Astrocyte (in vitro differentiated cells and primary cell): ENCODE data around the gene UBE2J2. TPM values are rescaled to one million over a fixed set of nuclear protein-coding genes. Genes with fewer than 3 reads are reported as not detected.

ENCODE experiments used
- DNase-seq: peaks from one replicate; pipeline ENCODE4 v3.0.0-alpha.2; 2010; ENCODE audit warnings: low read depth
- FAIRE-seq: peaks from 2 replicates; lab custom pipeline; 2011; peaks lifted over from hg19 to GRCh38; lab: Jason Lieb, UNC
- H2AFZ ChIP-seq: 2 replicates; pipeline ENCODE4 v1.6.0; 2012; ENCODE audit warnings: low read depth, low read length, inconsistent platforms
- H3K27ac ChIP-seq: 2 replicates; pipeline ENCODE4 v1.5.1; 2011; ENCODE audit warnings: low read depth, low read length, inconsistent platforms
- H3K27me3 ChIP-seq: 2 replicates; pipeline ENCODE4 v1.6.0; 2011; ENCODE audit warnings: low read length, inconsistent platforms; ENCODE audit not compliant: insufficient read depth
- H3K36me3 ChIP-seq: 2 replicates; pipeline ENCODE4 v1.5.1; 2011; ENCODE audit warnings: low read length, inconsistent platforms; ENCODE audit not compliant: insufficient read depth
- H3K4me1 ChIP-seq: 2 replicates; pipeline ENCODE4 v1.5.1; 2011; ENCODE audit warnings: low read length, inconsistent platforms; ENCODE audit not compliant: insufficient read depth
- H3K4me2 ChIP-seq: 2 replicates; pipeline ENCODE4 v1.6.0; 2012; ENCODE audit warnings: low read length, inconsistent platforms
- H3K4me3 ChIP-seq: 2 replicates; pipeline ENCODE4 v1.5.1; 2011; ENCODE audit warnings: low read depth, mild to moderate bottlenecking, low read length, inconsistent platforms; ENCODE audit not compliant: insufficient read depth
- H3K79me2 ChIP-seq: 2 replicates; pipeline ENCODE4 v1.6.0; 2012; ENCODE audit warnings: mild to moderate bottlenecking, low read length, inconsistent platforms; ENCODE audit not compliant: insufficient read depth
- H3K9ac ChIP-seq: 2 replicates; pipeline ENCODE4 v1.6.0; 2012; ENCODE audit warnings: mild to moderate bottlenecking, low read length, inconsistent platforms
- H3K9me3 ChIP-seq: 2 replicates; pipeline ENCODE4 v1.5.1; 2012; ENCODE audit warnings: low read depth, mild to moderate bottlenecking, low read length, inconsistent platforms; ENCODE audit not compliant: insufficient read depth
- H4K20me1 ChIP-seq: 2 replicates; pipeline ENCODE4 v1.6.0; 2012; ENCODE audit warnings: low read length, inconsistent platforms; ENCODE audit not compliant: insufficient read depth
- H3K27ac Mint-ChIP-seq: one replicate; pipeline ENCODE4 v1.8.0; 2021; ENCODE audit warnings: mild to moderate bottlenecking, mixed read lengths; ENCODE audit not compliant: unreplicated experiment
- H3K27me3 Mint-ChIP-seq: one replicate; pipeline ENCODE4 v1.8.0; 2021; ENCODE audit warnings: low read depth, mixed read lengths; ENCODE audit not compliant: unreplicated experiment
- H3K36me3 Mint-ChIP-seq: one replicate; pipeline ENCODE4 v1.8.0; 2021; ENCODE audit warnings: low read depth, mixed read lengths; ENCODE audit not compliant: unreplicated experiment
- H3K4me1 Mint-ChIP-seq: one replicate; pipeline ENCODE4 v1.8.0; 2021; ENCODE audit warnings: low read depth, mixed read lengths; ENCODE audit not compliant: unreplicated experiment
- H3K4me3 Mint-ChIP-seq: one replicate; pipeline ENCODE4 v1.8.0; 2021; ENCODE audit warnings: mild to moderate bottlenecking, moderate library complexity, mixed read lengths; ENCODE audit not compliant: unreplicated experiment
- H3K9me3 Mint-ChIP-seq: one replicate; pipeline ENCODE4 v1.8.0; 2021; ENCODE audit warnings: mild to moderate bottlenecking, mixed read lengths; ENCODE audit not compliant: unreplicated experiment
- EZH2 ChIP-seq: IDR thresholded peaks from 2 replicates; pipeline ENCODE4 v1.6.1; 2012; ENCODE audit warnings: mild to moderate bottlenecking, low read length, inconsistent platforms; ENCODE audit not compliant: insufficient read depth
- total RNA-seq: library from RNA; stranded (reverse); gene quantifications from 2 replicates; pipeline ENCODE4 v1.2.1, GENCODE V29; 2021
- TF ChIP-seq, protein P1 (sequence below): IDR thresholded peaks from 2 replicates; pipeline ENCODE4 v1.5.1; 2011; ENCODE audit warnings: low read depth, mild to moderate bottlenecking, inconsistent platforms, low read length, moderate library complexity; ENCODE audit not compliant: insufficient read depth

UBE2J2 gene
- total RNA-seq, 1 donor from 2014 or later, result 67.4 TPM

DNA sequence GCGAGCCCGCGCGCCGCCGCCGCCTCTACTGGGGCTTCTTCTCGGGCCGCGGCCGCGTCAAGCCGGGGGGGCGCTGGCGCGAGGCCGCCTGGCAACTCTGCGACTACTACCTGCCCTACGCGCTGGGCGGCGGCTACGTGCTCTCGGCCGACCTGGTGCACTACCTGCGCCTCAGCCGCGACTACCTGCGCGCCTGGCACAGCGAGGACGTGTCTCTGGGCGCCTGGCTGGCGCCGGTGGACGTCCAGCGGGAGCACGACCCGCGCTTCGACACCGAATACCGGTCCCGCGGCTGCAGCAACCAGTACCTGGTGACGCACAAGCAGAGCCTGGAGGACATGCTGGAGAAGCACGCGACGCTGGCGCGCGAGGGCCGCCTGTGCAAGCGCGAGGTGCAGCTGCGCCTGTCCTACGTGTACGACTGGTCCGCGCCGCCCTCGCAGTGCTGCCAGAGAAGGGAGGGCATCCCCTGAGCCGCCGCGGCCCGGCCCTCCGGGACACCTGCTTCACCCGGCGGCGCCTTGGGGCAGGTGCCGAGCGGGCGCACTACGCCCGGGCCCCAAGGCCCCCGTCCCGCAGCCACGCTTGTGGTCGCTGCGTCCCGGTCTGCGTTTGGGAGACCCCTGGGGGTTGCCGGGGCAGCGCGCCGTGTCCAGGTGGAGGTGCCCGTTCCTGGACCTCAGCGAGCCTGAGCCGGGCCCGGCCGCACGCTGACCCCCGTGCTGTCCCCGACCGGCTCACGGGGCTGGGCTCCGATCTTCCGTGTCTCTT, 40.7 kb downstream of the UBE2J2 start:
- H3K4me2 ChIP-seq, result peak overlapping the region; percentile 77
- H3K36me3 Mint-ChIP-seq, result peaks cover 8% of the 10 kb centered on the region

DNA sequence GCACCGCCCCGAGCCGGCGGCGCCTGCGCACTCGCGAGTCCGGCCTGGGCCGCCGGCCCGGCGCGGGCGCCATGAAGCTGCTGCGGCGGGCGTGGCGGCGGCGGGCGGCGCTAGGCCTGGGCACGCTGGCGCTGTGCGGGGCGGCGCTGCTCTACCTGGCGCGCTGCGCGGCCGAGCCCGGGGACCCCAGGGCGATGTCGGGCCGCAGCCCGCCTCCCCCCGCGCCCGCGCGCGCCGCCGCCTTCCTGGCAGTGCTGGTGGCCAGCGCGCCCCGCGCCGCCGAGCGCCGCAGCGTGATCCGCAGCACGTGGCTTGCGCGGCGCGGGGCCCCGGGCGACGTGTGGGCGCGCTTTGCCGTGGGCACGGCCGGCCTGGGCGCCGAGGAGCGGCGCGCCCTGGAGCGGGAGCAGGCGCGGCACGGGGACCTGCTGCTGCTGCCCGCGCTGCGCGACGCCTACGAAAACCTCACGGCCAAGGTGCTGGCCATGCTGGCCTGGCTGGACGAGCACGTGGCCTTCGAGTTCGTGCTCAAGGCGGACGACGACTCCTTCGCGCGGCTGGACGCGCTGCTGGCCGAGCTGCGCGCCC, 41.4 kb downstream of the UBE2J2 start, which contains the start of gene B3GALT6:
TSS of gene B3GALT6 (plus strand) at position 30 of the 588 bp plus-strand sequence. CDS start at position 72, 42 bp downstream.
- peak within 1 kb of the TSS; percentile 96 for H3K4me2 ChIP-seq
- peak within 1 kb of the TSS; percentile 63 for H2AFZ ChIP-seq
- H3K36me3 ChIP-seq, result no peaks in the 10 kb centered on the region
- H3K4me3 ChIP-seq, result peak within 1 kb of the TSS; percentile 84
- no peaks in the 10 kb centered on the region for H3K27me3 ChIP-seq
- peaks cover 47% of the 10 kb centered on the region for H4K20me1 ChIP-seq
- no peak for TF ChIP-seq EZH2
- TF ChIP-seq, protein P1, sequence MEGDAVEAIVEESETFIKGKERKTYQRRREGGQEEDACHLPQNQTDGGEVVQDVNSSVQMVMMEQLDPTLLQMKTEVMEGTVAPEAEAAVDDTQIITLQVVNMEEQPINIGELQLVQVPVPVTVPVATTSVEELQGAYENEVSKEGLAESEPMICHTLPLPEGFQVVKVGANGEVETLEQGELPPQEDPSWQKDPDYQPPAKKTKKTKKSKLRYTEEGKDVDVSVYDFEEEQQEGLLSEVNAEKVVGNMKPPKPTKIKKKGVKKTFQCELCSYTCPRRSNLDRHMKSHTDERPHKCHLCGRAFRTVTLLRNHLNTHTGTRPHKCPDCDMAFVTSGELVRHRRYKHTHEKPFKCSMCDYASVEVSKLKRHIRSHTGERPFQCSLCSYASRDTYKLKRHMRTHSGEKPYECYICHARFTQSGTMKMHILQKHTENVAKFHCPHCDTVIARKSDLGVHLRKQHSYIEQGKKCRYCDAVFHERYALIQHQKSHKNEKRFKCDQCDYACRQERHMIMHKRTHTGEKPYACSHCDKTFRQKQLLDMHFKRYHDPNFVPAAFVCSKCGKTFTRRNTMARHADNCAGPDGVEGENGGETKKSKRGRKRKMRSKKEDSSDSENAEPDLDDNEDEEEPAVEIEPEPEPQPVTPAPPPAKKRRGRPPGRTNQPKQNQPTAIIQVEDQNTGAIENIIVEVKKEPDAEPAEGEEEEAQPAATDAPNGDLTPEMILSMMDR, result no peak
- H3K4me1 Mint-ChIP-seq, result peaks cover 13% of the 10 kb centered on the region
- H3K9me3 Mint-ChIP-seq, result peaks cover 2% of the 10 kb centered on the region
- H3K9ac ChIP-seq, result peak within 1 kb of the TSS; percentile 95
- H3K4me1 ChIP-seq, result peaks cover 14% of the 10 kb centered on the region
- H3K27me3 Mint-ChIP-seq, result no peaks in the 10 kb centered on the region
- peaks cover 8% of the 10 kb centered on the region for H3K36me3 Mint-ChIP-seq
- peak within 1 kb of the TSS; percentile 88 for H3K27ac ChIP-seq
- DNase-seq, result no peak
- H3K9me3 ChIP-seq, result peaks cover 9% of the 10 kb centered on the region
- FAIRE-seq, result no peak
- H3K27ac Mint-ChIP-seq, result peak within 1 kb of the TSS; percentile 91
- peak within 1 kb of the TSS; percentile 95 for H3K4me3 Mint-ChIP-seq
- peaks cover 71% of the 10 kb centered on the region for H3K79me2 ChIP-seq

More for the DNA sequence above, 40.7 kb downstream of the UBE2J2 start:
- TF ChIP-seq, protein P1, result no peak
- no peak for TF ChIP-seq EZH2
- peaks cover 45% of the 10 kb centered on the region for H4K20me1 ChIP-seq
- peaks cover 2% of the 10 kb centered on the region for H3K9me3 Mint-ChIP-seq
- peak overlapping the region; percentile 23 for H3K4me3 ChIP-seq
- peaks cover 64% of the 10 kb centered on the region for H3K79me2 ChIP-seq
- H3K4me1 ChIP-seq, result peaks cover 14% of the 10 kb centered on the region
- H3K9ac ChIP-seq, result no peak overlapping the region
- no peak overlapping the region for H3K27ac Mint-ChIP-seq
- H3K4me1 Mint-ChIP-seq, result peaks cover 13% of the 10 kb centered on the region
- DNase-seq (no peak), FAIRE-seq (no peak)
- H3K27ac ChIP-seq, result no peak overlapping the region
- H2AFZ ChIP-seq, result peak overlapping the region; percentile 63
- H3K36me3 ChIP-seq, result no peaks in the 10 kb centered on the region
- H3K27me3 ChIP-seq, result no peaks in the 10 kb centered on the region
- H3K9me3 ChIP-seq, result peaks cover 9% of the 10 kb centered on the region
- H3K4me3 Mint-ChIP-seq, result peak overlapping the region; percentile 69
- H3K27me3 Mint-ChIP-seq, result no peaks in the 10 kb centered on the region
